C4-2B (cell line): Measurements from ENCODE around the gene KCNMA1.

ENCODE experiments used
- ZFX ChIP-seq: fragments of 450-650 bp; IDR thresholded peaks from 2 replicates; pipeline ENCODE4 v1.6.1; 2017
- TF ChIP-seq, protein P1 (sequence below): fragments of 450-650 bp; conservative IDR thresholded peaks from 2 replicates; pipeline ENCODE4 v1.5.1; 2017; ENCODE audit warnings: mild to moderate bottlenecking

DNA sequence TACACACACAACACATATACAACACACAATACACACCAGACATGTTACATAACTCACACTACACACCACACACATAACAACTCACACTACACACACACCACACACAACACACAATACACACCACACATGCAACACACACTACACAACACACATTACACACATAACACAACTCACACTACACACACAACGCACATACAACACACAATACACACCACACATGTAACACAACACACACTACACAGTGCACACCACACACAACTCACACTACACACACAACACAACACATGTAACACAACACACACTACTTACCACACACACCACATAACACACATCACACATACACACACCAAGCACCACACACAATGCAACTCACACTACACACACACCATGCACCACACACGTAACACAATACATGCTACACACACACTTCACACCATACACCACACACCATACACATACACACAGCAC, 166.5 kb downstream of the KCNMA1 start:
- TF ChIP-seq, protein P1, sequence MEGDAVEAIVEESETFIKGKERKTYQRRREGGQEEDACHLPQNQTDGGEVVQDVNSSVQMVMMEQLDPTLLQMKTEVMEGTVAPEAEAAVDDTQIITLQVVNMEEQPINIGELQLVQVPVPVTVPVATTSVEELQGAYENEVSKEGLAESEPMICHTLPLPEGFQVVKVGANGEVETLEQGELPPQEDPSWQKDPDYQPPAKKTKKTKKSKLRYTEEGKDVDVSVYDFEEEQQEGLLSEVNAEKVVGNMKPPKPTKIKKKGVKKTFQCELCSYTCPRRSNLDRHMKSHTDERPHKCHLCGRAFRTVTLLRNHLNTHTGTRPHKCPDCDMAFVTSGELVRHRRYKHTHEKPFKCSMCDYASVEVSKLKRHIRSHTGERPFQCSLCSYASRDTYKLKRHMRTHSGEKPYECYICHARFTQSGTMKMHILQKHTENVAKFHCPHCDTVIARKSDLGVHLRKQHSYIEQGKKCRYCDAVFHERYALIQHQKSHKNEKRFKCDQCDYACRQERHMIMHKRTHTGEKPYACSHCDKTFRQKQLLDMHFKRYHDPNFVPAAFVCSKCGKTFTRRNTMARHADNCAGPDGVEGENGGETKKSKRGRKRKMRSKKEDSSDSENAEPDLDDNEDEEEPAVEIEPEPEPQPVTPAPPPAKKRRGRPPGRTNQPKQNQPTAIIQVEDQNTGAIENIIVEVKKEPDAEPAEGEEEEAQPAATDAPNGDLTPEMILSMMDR = no peak
- TF ChIP-seq ZFX = no peak
